Measurements from ENCODE around the gene CALN1. TPM values are rescaled to one million over a fixed set of nuclear protein-coding genes. Genes with fewer than 3 reads are reported as not detected.

Gene CALN1
- polyA plus RNA-seq, 1 donor from 2014 or later = 7.8 TPM

GRCh38 chr7:71731740-71732139, 680.4 kb downstream of the CALN1 start:
- Histone ChIP-seq H3K9me3 (ENCODE audit: low read length) (no peaks in the 10 kb centered on the region), H3K4me3 (ENCODE audit: low read length) (no peak overlapping the region), H3K4me2 (ENCODE audit: low read length) (no peak overlapping the region), H3K79me2 (replicated peaks; ENCODE audit: insufficient read depth, low read length) (no peaks in the 10 kb centered on the region), H3K27ac (ENCODE audit: low read length) (no peak overlapping the region), H3K36me3 (ENCODE audit: insufficient read depth, low read length) (no peaks in the 10 kb centered on the region), H2AFZ (ENCODE audit: low read depth, low read length) (no peak overlapping the region), H3F3A (ENCODE audit: insufficient read depth, low read length, poor library complexity, severe bottlenecking) (no peaks in the 10 kb centered on the region), H4K20me1 (ENCODE audit: insufficient read depth) (no peaks in the 10 kb centered on the region), H3K9me2 (ENCODE audit: insufficient read depth, low read length) (no peaks in the 10 kb centered on the region), H3K27me3 (ENCODE audit: insufficient read depth, low read depth, low read length) (no peaks in the 10 kb centered on the region), H3K9ac (ENCODE audit: low read length) (no peak overlapping the region)
- TF ChIP-seq RAD21 (conservative IDR thresholded peaks at IDR 0.05) (no peak), MXI1 (conservative IDR thresholded peaks at IDR 0.05; ENCODE audit: poor library complexity, severe bottlenecking) (no peak), SMC3 (conservative IDR thresholded peaks at IDR 0.05; ENCODE audit: poor library complexity) (no peak), EP300 (conservative IDR thresholded peaks at IDR 0.05; ENCODE audit: poor library complexity, severe bottlenecking) (no peak), CTCF (IDR thresholded peaks at IDR 0.05; ENCODE audit: poor library complexity, severe bottlenecking) (no peak), REST (IDR thresholded peaks at IDR 0.05; ENCODE audit: borderline replicate concordance) (no peak), TAF1 (IDR thresholded peaks at IDR 0.05; ENCODE audit: low read depth) (no peak)

Small RNA genes within 50 kb of the gene (small RNA-seq; reads per million reads assigned to genes)
- 0 reads per million in 3 experiments for gene AC005011.1
- 0 to 1.2 (median 0) reads per million in 3 experiments for gene RNA5SP232

All from neural cell (in vitro differentiated cells).